ENCODE data around the gene HOXA6.

HOXA6 gene

DNA sequence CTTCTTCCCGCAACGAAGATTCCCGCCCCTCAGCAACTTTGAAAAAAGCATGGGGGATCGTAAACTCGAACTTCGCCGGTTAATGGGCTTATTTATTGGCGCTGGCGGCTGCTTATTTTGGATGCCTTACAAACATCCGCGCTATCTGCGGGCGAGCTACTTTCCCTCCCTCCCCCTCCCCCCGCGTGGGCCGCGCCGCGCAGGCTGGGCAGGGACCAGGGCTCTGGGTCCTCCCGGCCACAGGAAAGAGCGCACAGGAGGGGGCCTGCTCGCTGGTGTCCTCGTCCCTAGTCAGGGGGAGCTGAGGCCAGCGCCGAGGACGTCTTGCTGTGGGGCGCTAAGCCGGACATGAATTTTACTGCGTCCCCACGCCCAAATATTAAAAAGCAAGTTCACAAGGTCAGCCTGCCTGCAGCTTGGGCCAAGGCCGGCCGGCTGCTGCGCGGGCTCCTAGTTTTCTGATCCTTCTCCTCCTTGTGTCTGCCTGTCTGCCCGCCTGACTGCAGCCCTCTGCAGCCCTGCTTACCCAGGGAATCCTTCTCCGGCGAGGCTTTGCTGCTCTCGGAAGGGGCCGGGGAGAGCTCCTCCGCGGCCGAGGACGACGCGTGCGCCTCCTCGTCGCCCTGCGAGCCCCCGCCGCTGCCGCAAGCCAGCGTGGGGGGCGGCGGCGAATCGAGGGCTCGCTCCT is 25.4 kb upstream of the HOXA6 start:
- DNase-seq (ENCODE audit: low spot score) = no peak

- DNase-seq (ENCODE audit: low spot score) = no peak
Observed at GRCh38 chr7:27172315-27172774, 24.8 kb upstream of the HOXA6 start.

DNA sequence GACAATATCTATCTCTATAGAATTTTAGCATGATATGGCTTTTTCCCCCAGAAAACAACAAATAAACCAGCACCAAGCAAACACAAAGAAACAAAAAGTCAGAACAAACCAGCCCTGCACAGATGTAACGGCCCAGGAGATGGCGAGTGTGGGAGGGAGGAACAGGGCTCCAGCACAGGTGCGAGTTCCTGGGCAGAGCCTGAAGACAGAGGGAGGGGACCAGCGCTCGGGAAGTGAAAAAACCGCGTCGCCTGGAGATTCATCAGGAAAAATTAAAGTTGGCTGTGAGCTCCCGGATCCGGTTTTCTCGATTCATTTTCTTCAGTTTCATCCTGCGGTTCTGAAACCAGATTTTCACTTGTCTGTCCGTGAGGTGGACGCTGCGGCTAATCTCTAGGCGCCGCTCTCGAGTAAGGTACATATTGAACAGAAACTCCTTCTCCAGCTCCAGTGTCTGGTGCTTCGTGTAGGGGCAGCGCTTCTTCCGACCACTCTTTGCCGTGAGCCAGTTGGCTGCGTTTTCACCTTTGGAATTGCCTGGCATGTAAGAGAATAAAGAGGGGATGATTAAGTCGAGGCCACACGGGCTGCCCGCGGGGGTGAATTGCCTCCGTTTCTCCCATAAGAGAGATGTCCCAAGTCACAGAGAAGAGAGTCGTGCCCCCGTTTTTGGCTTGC is 24.2 kb upstream of the HOXA6 start:
- DNase-seq (ENCODE audit: low spot score) = no peak

GRCh38 chr7:27171325-27171636 is 23.7 kb upstream of the HOXA6 start:
- DNase-seq (ENCODE audit: low spot score) = no peak

- no peak for DNase-seq (ENCODE audit: low spot score)
Observed at GRCh38 chr7:27170426-27171324, 23.1 kb upstream of the HOXA6 start.

DNA sequence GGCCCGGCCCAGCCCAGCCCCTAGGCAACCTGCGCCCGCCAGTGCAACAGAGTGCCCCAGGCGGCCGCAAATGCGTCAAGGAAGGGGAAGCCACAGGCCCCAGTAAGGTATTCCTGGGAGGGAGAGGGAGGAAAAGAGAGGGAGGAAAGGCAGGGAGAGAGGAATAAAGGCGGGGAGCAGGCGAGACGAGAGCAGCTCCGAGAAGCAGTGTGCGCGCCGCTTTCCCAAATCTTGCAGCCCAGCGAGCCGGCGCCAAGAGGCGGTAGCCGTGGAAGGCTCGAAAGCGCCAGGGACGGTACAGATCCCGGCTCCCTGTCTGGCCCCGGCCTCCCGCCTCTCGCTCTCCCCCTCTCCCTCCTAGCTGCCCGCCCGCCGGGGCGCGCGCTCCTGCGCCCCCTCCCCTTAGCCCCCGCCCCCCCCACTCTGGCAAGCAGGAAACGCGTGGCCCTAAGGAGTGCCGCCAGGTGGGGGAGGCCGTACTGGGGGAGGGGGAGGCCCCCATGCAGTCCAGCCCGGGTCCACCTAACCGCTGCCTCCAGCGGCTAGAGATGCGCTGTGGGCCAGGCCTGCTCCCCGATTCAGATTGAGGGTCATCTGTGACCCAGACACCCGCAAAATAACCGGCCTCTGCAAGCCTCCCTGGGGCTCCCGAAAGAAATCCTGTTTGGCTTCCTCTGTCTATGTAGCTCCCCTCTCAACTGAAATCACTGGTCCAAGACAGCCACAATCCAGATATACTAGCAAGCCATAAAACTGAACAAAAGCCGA is 22.3 kb upstream of the HOXA6 start:
- no peak for DNase-seq (ENCODE audit: low spot score)

DNA sequence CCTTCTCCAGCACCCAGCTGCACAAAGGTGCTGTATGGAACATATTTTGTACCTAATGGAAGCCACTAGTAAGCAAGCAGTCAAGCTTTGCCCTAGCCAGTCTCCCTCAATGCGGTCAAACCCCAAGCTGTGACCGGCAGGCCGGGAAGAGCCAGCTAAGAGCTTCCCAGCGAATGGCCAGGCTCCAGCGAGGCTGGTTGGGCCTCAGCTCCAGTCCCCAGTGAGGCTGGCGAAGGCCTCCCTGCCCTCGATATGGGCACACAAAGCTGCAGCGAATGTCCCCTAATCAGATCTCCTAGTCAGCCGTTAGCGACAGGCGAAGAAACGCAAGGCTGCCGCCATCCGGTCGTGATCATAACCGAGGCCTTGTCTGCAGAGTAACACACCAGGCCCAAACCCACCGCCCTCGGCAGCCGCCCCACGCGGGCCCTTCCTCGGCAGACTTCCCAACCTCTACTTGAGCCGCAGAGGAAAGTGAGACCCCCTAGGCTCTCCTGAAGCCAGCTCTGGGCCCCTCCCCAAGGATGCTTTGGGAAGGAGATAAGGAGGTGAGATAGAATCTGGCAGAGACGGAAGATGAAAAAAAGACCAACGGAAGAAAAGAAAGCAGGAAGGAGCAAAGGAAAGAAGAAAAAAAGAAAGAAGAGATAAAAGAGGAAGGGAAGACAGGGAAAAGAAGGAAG is 20.8 kb upstream of the HOXA6 start:
- no peak for DNase-seq (ENCODE audit: low spot score)

GRCh38 chr7:27167916-27168264 is 20.3 kb upstream of the HOXA6 start:
- DNase-seq (ENCODE audit: low spot score) = no peak

- no peak for DNase-seq (ENCODE audit: low spot score)
Observed at GRCh38 chr7:27166531-27167505, 19.2 kb upstream of the HOXA6 start.

- no peak for DNase-seq (ENCODE audit: low spot score)
Observed at GRCh38 chr7:27165996-27166530, 18.5 kb upstream of the HOXA6 start.

GRCh38 chr7:27165089-27165995 is 17.8 kb upstream of the HOXA6 start, which contains the start of gene HOXA9:
Gene HOXA9, minus strand, starts transcription at chr7:27165537. Its CDS starts 80 bp downstream, at chr7:27165457.
- no peak for DNase-seq (ENCODE audit: low spot score)

GRCh38 chr7:27164367-27165088 is 17.0 kb upstream of the HOXA6 start:
- no peak for DNase-seq (ENCODE audit: low spot score)

- DNase-seq (ENCODE audit: low spot score) = no peak
Observed at GRCh38 chr7:27164045-27164366, 16.4 kb upstream of the HOXA6 start.

- no peak for DNase-seq (ENCODE audit: low spot score)
Observed at GRCh38 chr7:27163288-27164044, 15.9 kb upstream of the HOXA6 start.

- DNase-seq (ENCODE audit: low spot score) = no peak
Observed at GRCh38 chr7:27162561-27163287, 15.2 kb upstream of the HOXA6 start.

GRCh38 chr7:27161721-27162560 is 14.4 kb upstream of the HOXA6 start:
- no peak for DNase-seq (ENCODE audit: low spot score)

All from hepatic stellate cell (primary cell).